ENCODE measurements around the gene PHEX. TPM values are rescaled to one million over a fixed set of nuclear protein-coding genes. Genes with fewer than 3 reads are reported as not detected.

PHEX gene
- total RNA-seq, 2 donors from 2014 or later = 0.93 to 1.5 TPM

Other genes with a start within 250 kb of the PHEX start
- gene MBTPS2, start 192.7 kb upstream of the PHEX start, total RNA-seq = 1 to 10 TPM; 1.4 to 5.4 TPM
- gene YY2, start 176.3 kb upstream of the PHEX start, total RNA-seq = under 1 TPM; 0.32 to 0.54 TPM
- 100 to 1,000 TPM in 1 of 2 donors, 10 to 100 TPM in 1; 38.0 to 105 TPM for gene SMS, start 91.6 kb upstream of the PHEX start, total RNA-seq
- gene CBLL2, start 240.6 kb downstream of the PHEX start, total RNA-seq = not detected